ENCODE results near the gene PLA2G12A. TPM values are rescaled to one million over a fixed set of nuclear protein-coding genes. Genes with fewer than 3 reads are reported as not detected.

PLA2G12A gene
- total and polyA plus RNA-seq, 2 of the 8 experiments (the other 6 are each of a cell fraction or from before 2014, with no cell fraction given) = 26.6 to 47.2 TPM

DNA sequence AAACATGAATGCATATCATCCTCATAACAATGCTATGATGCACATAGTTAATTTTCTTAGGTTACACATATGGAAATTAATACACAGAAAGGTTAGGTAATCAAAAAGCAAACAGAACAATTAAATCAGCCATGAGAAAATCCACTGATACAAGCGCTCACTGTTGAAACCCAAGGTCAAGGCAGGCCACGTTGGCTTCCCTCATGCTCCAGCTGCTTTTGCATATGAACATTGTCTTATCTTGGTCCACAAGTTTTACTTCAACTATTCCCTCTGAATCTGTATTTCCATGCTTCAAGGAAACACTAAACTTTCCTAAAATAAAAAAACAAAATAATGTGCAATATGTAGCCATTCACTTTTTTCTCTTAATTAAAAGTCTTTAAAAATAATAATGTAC lies 34.5 kb upstream of the PLA2G12A start (continued):
- no peak for TF ChIP-seq CHD7 (IDR thresholded peaks at IDR 0.05; ENCODE audit: insufficient replicate concordance, low read length)
- TF ChIP-seq, protein P1, sequence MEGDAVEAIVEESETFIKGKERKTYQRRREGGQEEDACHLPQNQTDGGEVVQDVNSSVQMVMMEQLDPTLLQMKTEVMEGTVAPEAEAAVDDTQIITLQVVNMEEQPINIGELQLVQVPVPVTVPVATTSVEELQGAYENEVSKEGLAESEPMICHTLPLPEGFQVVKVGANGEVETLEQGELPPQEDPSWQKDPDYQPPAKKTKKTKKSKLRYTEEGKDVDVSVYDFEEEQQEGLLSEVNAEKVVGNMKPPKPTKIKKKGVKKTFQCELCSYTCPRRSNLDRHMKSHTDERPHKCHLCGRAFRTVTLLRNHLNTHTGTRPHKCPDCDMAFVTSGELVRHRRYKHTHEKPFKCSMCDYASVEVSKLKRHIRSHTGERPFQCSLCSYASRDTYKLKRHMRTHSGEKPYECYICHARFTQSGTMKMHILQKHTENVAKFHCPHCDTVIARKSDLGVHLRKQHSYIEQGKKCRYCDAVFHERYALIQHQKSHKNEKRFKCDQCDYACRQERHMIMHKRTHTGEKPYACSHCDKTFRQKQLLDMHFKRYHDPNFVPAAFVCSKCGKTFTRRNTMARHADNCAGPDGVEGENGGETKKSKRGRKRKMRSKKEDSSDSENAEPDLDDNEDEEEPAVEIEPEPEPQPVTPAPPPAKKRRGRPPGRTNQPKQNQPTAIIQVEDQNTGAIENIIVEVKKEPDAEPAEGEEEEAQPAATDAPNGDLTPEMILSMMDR (IDR thresholded peaks at IDR 0.05; ENCODE audit: control extremely low read depth in 1 of 3, insufficient read depth in 1 of 3, low read depth in 1 of 3, low read length in 3 of 3) = no peak
- TF ChIP-seq PHF8 (conservative IDR thresholded peaks at IDR 0.05; ENCODE audit: low read depth, low read length) = no peak
- TF ChIP-seq SIX5 (IDR thresholded peaks at IDR 0.05; ENCODE audit: low read depth, low read length) = no peak
- TF ChIP-seq TAF1 (IDR thresholded peaks at IDR 0.05; ENCODE audit: low read depth, low read length) = no peak
- TF ChIP-seq EZH2 (IDR thresholded peaks at IDR 0.05; ENCODE audit: low read depth, low read length, severe bottlenecking) = no peak
- TF ChIP-seq NRF1 (IDR thresholded peaks at IDR 0.05; ENCODE audit: low read depth, low read length) = no peak
